HG02571 (cell line): ENCODE measurements around the gene CCDC88A.
"Not testable (repeated sequence)": the region's sequence is repeated elsewhere in the genome, so short reads cannot be mapped to it uniquely, and the experiment has no call there.

ENCODE experiments used
- ATAC-seq: cut with Tn5 transposase; IDR thresholded peaks from one replicate; pipeline ENCODE4 v1.9.1; 2021; ENCODE audit warnings: mild to moderate bottlenecking, moderate library complexity; ENCODE audit not compliant: unreplicated experiment

Gene CCDC88A

GRCh38 chr2:55419679-55420438 is at the start of gene CCDC88A:
CCDC88A (minus strand) TSS chr2:55419856; CDS start chr2:55419079, 777 bp downstream.
- peak; percentile 67 for ATAC-seq

- ATAC-seq, result no peak
These were observed 42.0 kb upstream of the CCDC88A start for GRCh38 chr2:55461679-55462078.

- no peak for ATAC-seq
These were observed 40.9 kb upstream of the CCDC88A start for GRCh38 chr2:55460562-55460961.

- ATAC-seq, result no peak
These were observed 40.1 kb upstream of the CCDC88A start for GRCh38 chr2:55459714-55460274.

- ATAC-seq, result no peak
These were observed 39.6 kb upstream of the CCDC88A start for GRCh38 chr2:55459279-55459678.

GRCh38 chr2:55454121-55454520 is 34.5 kb upstream of the CCDC88A start:
- ATAC-seq, result no peak

GRCh38 chr2:55452879-55453278 is 33.2 kb upstream of the CCDC88A start:
- no peak for ATAC-seq

- no peak for ATAC-seq
These were observed 32.0 kb upstream of the CCDC88A start for GRCh38 chr2:55451699-55452098.

GRCh38 chr2:55450014-55450413 is 30.4 kb upstream of the CCDC88A start:
- not testable (repeated sequence) for ATAC-seq

- ATAC-seq, result not testable (repeated sequence)
These were observed 22.5 kb upstream of the CCDC88A start for GRCh38 chr2:55442045-55442760.

GRCh38 chr2:55441280-55441892 is 21.7 kb upstream of the CCDC88A start:
- no peak for ATAC-seq

- no peak for ATAC-seq
These were observed 19.4 kb upstream of the CCDC88A start for GRCh38 chr2:55439101-55439397.

GRCh38 chr2:55438391-55439100 is 18.9 kb upstream of the CCDC88A start:
- ATAC-seq, result no peak

GRCh38 chr2:55437515-55438390 is 18.1 kb upstream of the CCDC88A start:
- no peak for ATAC-seq

- ATAC-seq, result peak; percentile 68
These were observed 12.4 kb upstream of the CCDC88A start for GRCh38 chr2:55431982-55432627.

GRCh38 chr2:55430211-55430975 is 10.7 kb upstream of the CCDC88A start:
- no peak for ATAC-seq

GRCh38 chr2:55428258-55428657 is 8.6 kb upstream of the CCDC88A start:
- no peak for ATAC-seq

- ATAC-seq, result no peak
These were observed 5.8 kb upstream of the CCDC88A start for GRCh38 chr2:55425431-55425831.
